Neuronal stem cell (in vitro differentiated cells): Measurements from ENCODE around the gene GLIS2.

Experiments
- DNase-seq: peaks from one replicate; pipeline ENCODE4 v3.0.0-alpha.2; 2013; ENCODE audit warnings: low spot score
- H2AFZ ChIP-seq: one replicate; pipeline ENCODE4 v1.6.1; 2013; ENCODE audit warnings: mild to moderate bottlenecking, low read length, inconsistent platforms
- H2AK5ac ChIP-seq: 2 replicates; pipeline ENCODE4 v1.6.1; 2013; ENCODE audit warnings: low read depth, mild to moderate bottlenecking, inconsistent platforms, low read length, moderate library complexity, mixed read lengths
- H2BK120ac ChIP-seq: 2 replicates; pipeline ENCODE4 v1.6.1; 2013; ENCODE audit warnings: low read depth, mild to moderate bottlenecking, inconsistent platforms, low read length, moderate library complexity, mixed read lengths
- H2BK12ac ChIP-seq: one replicate; pipeline ENCODE4 v1.6.1; 2013; ENCODE audit warnings: low read length, inconsistent platforms
- H2BK15ac ChIP-seq: 2 replicates; pipeline ENCODE4 v1.6.1; 2013; ENCODE audit warnings: mild to moderate bottlenecking, low read length, inconsistent platforms, mixed read lengths
- H2BK5ac ChIP-seq: one replicate; pipeline ENCODE4 v1.6.1; 2013; ENCODE audit warnings: inconsistent platforms, mild to moderate bottlenecking, low read length, moderate library complexity
- H3K14ac ChIP-seq: one replicate; pipeline ENCODE4 v1.6.1; 2013; ENCODE audit warnings: low read length, inconsistent platforms
- H3K18ac ChIP-seq: 2 replicates; pipeline ENCODE4 v1.6.1; 2013; ENCODE audit warnings: low read length, inconsistent platforms
- H3K23ac ChIP-seq: 2 replicates; pipeline ENCODE4 v1.6.1; 2013; ENCODE audit warnings: low read depth, mild to moderate bottlenecking, mixed read lengths, low read length, inconsistent platforms; ENCODE audit not compliant: poor library complexity
- H3K27ac ChIP-seq: replicated peaks from 3 replicates; pipeline ENCODE4 v1.5.1; 2013; ENCODE audit warnings: low read length, inconsistent platforms
- H3K27me3 ChIP-seq, 3 experiments: 2 replicates each; pipeline ENCODE4 v1.6.1; 2013; ENCODE audit warnings: low read length in 3 of 3, mild to moderate bottlenecking in 2 of 3, inconsistent platforms in 1 of 3, low read depth in 1 of 3, mixed read lengths in 1 of 3, moderate library complexity in 1 of 3; ENCODE audit not compliant: control insufficient read depth in 3 of 3, insufficient read depth in 3 of 3
- H3K36me3 ChIP-seq, 2 donors: replicated peaks in 1 of 2; 2 replicates each; pipeline ENCODE4 v1.6.1; 2013; ENCODE audit warnings: low read length in 2 of 2; ENCODE audit not compliant: control insufficient read depth in 2 of 2, insufficient read depth in 2 of 2
- H3K4ac ChIP-seq: 2 replicates; pipeline ENCODE4 v1.6.1; 2013; ENCODE audit warnings: inconsistent platforms, mild to moderate bottlenecking, low read length, moderate library complexity
- H3K4me1 ChIP-seq, 2 donors: 1 replicate in 1 of 2; 2 replicates in 1 of 2; pipeline ENCODE4 v1.6.1; 2013; ENCODE audit warnings: low read length in 2 of 2, low read depth in 1 of 2; ENCODE audit not compliant: control insufficient read depth in 2 of 2, insufficient read depth in 1 of 2
- H3K4me2 ChIP-seq: one replicate; pipeline ENCODE4 v1.6.1; 2013; ENCODE audit warnings: mild to moderate bottlenecking, low read length, inconsistent platforms; ENCODE audit not compliant: insufficient read depth, poor library complexity, severe bottlenecking
- H3K4me3 ChIP-seq, 2 donors: 2 replicates each; pipeline ENCODE4 v1.5.1; 2013; ENCODE audit warnings: low read length in 2 of 2, mild to moderate bottlenecking in 2 of 2, inconsistent platforms in 1 of 2, moderate library complexity in 1 of 2
- H3K79me1 ChIP-seq: one replicate; pipeline ENCODE4 v1.6.1; 2013; ENCODE audit warnings: low read depth, mild to moderate bottlenecking, inconsistent platforms, low read length, moderate library complexity
- H3K9ac ChIP-seq: one replicate; pipeline ENCODE4 v1.6.1; 2013; ENCODE audit warnings: mild to moderate bottlenecking, low read depth, low read length, inconsistent platforms; ENCODE audit not compliant: poor library complexity
- H3K9me3 ChIP-seq, 2 donors: replicated peaks in 1 of 2; 2 replicates each; pipeline versions ENCODE3 to v1.6.1; 2013; ENCODE audit warnings: low read length in 2 of 2, mild to moderate bottlenecking in 2 of 2, inconsistent platforms in 1 of 2, low read depth in 1 of 2, mixed read lengths in 1 of 2, moderate library complexity in 1 of 2; ENCODE audit not compliant: control insufficient read depth in 2 of 2, insufficient read depth in 1 of 2
- H4K8ac ChIP-seq: one replicate; pipeline ENCODE4 v1.6.1; 2013; ENCODE audit warnings: low read depth, mild to moderate bottlenecking, inconsistent platforms, low read length, moderate library complexity
- H4K91ac ChIP-seq: one replicate; pipeline ENCODE4 v1.6.1; 2013; ENCODE audit warnings: low read length, low read depth, mild to moderate bottlenecking, inconsistent platforms; ENCODE audit not compliant: poor library complexity
- WGBS, 2 donors: extraction: QIAGEN DNeasy Blood & Tissue Kit; methylation state at CpG; one replicate each; pipeline ENCODE4 v1.1.7; 2013; ENCODE audit warnings: missing lambda C conversion rate in 2 of 2, mixed read lengths in 1 of 2; ENCODE audit not compliant: insufficient read length in 2 of 2, insufficient replicate concordance in 1 of 2; ENCODE audit errors: extremely low coverage in 2 of 2; 5-methylcytosine and 5-hydroxymethylcytosine counted together

GLIS2 gene

DNA sequence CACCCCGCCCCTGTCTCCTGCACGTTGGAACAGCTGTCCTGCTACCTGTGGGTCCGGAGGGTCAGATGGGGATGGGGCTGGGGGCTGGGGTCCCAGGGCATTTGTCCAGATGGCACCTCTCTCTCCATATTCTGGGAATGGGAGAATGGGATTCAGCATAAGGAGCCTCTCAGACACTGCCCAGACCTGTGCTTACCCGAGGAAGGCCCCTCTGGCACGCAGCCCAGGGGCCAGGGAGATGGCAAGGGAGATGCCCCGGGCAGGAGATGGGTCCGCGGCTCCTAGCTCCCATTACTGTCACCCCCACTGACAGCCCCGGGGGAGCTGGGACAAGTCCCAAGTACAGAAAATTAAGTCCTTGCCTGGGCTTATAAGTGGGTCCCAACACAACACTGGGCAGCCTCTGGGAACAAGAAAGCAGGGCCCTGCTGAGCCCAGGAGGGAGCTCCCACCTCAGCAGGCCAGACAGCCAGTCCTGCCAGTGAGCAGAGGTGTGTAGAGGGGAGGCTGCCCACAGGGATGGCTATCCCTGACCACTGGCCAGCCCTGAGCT lies 57.6 kb downstream of the GLIS2 start:
- H3K4me1 ChIP-seq: peaks cover 42 to 46% of the 10 kb centered on the region in 2 donors
- no peaks in the 10 kb centered on the region for H3K27me3 ChIP-seq
- peak overlapping the region; percentile 3 to 28 for H3K4me3 ChIP-seq
- no peak overlapping the region for H4K91ac ChIP-seq
- H2AFZ ChIP-seq: peak overlapping the region; percentile 84
- H3K14ac ChIP-seq: no peak overlapping the region
- no peak overlapping the region for H2BK120ac ChIP-seq
- DNase-seq: no peak
- H3K4ac ChIP-seq: no peak overlapping the region
- no CpG with 5 or more reads among the region's 9 CpGs for WGBS, 2 donors
- H3K23ac ChIP-seq: no peak overlapping the region
- H3K9me3 ChIP-seq: no peaks in the 10 kb centered on the region
- peak overlapping the region; percentile 99 for H2AK5ac ChIP-seq
- H3K79me1 ChIP-seq: peaks cover 9% of the 10 kb centered on the region
- H3K18ac ChIP-seq: peak overlapping the region; percentile 90
- peak overlapping the region; percentile 60 for H2BK15ac ChIP-seq
- peak overlapping the region; percentile 7 for H2BK5ac ChIP-seq
- H4K8ac ChIP-seq: peak overlapping the region; percentile 86
- no peaks in the 10 kb centered on the region for H3K36me3 ChIP-seq
- peak overlapping the region; percentile 48 for H3K4me2 ChIP-seq
- H3K9ac ChIP-seq: peak overlapping the region; percentile 84
- peak overlapping the region; percentile 61 for H3K27ac ChIP-seq
- H2BK12ac ChIP-seq: peak overlapping the region; percentile 81

DNA sequence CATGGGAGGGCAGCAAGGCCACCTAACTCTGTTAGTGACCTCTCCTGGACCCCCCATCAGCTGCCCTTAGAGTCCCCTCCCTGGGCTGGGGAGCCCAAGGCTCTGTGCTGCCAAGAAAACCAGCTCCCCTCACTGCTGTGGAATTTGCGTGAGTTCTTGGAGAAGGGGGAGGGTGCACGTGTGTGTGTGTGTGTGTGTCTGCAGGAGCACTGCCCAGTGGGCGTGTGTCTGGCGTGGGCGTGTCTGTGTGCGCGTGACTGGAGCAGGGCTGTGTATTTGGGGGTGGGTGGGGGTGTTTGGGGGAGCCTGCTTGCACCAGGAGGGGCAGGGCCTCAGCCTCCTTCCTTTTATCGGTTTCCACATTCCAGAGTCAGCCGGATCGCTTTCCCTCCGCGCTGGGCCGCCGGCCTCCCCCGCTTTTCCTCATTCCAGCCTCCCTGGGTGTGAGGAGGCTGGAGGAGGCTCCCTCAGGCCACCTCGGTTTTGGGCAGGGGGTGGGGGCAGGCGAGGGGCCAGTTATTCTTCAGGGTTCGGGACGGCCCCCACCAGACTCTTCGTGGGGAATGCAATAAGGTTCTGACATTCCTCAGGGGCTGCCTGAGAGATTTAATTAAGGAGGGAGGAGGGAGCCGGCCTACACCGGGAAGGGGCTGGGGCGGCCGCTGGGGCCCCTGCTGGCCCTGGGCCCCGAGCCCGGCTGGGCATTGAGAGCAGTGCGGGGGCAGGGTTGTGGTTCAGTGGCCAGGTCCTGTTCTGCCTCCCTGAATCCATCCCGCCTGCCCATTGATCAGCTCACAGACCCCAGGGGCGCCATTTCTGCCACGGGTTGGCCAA lies 58.3 kb downstream of the GLIS2 start:
- H4K91ac ChIP-seq: peak overlapping the region; percentile 26
- H2BK15ac ChIP-seq: peak overlapping the region; percentile 99
- H3K4me3 ChIP-seq: peak overlapping the region; percentile 3 to 28
- no peak overlapping the region for H3K23ac ChIP-seq
- peak overlapping the region; percentile 48 for H3K4me2 ChIP-seq
- DNase-seq: no peak
- peak overlapping the region; percentile 84 for H3K9ac ChIP-seq
- H3K79me1 ChIP-seq: peaks cover 9% of the 10 kb centered on the region
- H2AK5ac ChIP-seq: peak overlapping the region; percentile 99
- peak overlapping the region; percentile 94 for H3K18ac ChIP-seq
- no peak overlapping the region for H3K4ac ChIP-seq
- peak overlapping the region; percentile 84 for H2AFZ ChIP-seq
- peak overlapping the region; percentile 61 for H3K27ac ChIP-seq
- H3K14ac ChIP-seq: no peak overlapping the region
- H3K4me1 ChIP-seq: peaks cover 46 to 48% of the 10 kb centered on the region in 2 donors
- no peaks in the 10 kb centered on the region for H3K27me3 ChIP-seq
- H2BK120ac ChIP-seq: peak overlapping the region; percentile 76
- H4K8ac ChIP-seq: no peak overlapping the region
- H2BK12ac ChIP-seq: peak overlapping the region; percentile 11
- H3K36me3 ChIP-seq: no peaks in the 10 kb centered on the region
- no peaks in the 10 kb centered on the region for H3K9me3 ChIP-seq
- H2BK5ac ChIP-seq: peak overlapping the region; percentile 7
- WGBS, 2 donors: no CpG with 5 or more reads among the region's 30 CpGs

DNA sequence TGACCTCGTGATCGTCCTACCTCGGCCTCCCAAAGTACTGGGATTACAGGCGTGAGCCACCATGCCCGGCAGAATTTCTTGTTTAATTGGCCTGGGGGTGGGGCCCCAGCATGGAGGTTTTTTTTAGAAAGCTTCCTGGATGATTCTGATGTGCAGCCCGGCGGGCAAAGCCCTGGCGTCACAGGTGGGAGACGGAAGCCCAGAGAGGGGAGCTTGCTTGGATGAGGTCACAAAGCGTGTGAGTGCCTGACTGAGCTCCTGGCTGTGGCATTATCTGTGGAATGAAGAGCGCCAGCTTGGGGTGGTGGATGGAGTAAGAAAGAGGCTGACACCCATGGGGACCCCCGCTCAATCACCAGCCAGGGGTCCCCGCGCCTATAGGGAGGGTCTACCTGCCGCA lies 59.9 kb downstream of the GLIS2 start:
- Histone ChIP-seq H3K14ac (peak overlapping the region; percentile 94), H2BK12ac (no peak overlapping the region), H3K79me1 (peaks cover 9% of the 10 kb centered on the region), H3K4me1 (peaks cover 47 to 57% of the 10 kb centered on the region in 2 donors), H3K4ac (peak overlapping the region; percentile 53), H2BK120ac (no peak overlapping the region), H3K9me3 (no peaks in the 10 kb centered on the region), H3K27me3 (no peaks in the 10 kb centered on the region), H2BK5ac (no peak overlapping the region), H4K8ac (no peak overlapping the region), H2AFZ (no peak overlapping the region), H3K18ac (peak overlapping the region; percentile 68), H3K23ac (peak overlapping the region; percentile 69), H2AK5ac (peak overlapping the region; percentile 96), H2BK15ac (peak overlapping the region; percentile 57), H3K36me3 (no peaks in the 10 kb centered on the region), H3K27ac (no peak overlapping the region), H3K4me3 (no peak overlapping the region), H4K91ac (no peak overlapping the region), H3K4me2 (no peak overlapping the region), H3K9ac (no peak overlapping the region)
- DNase-seq: no peak
- no CpG with 5 or more reads among the region's 15 CpGs for WGBS, 2 donors
